G401.6 (cell line): ENCODE data around the gene HLA-F.

Experiments used
- FAIRE-seq: peaks from 2 replicates; lab custom pipeline; 2012; peaks lifted over from hg19 to GRCh38; lab: Jason Lieb, UNC

The HLA-F gene

DNA sequence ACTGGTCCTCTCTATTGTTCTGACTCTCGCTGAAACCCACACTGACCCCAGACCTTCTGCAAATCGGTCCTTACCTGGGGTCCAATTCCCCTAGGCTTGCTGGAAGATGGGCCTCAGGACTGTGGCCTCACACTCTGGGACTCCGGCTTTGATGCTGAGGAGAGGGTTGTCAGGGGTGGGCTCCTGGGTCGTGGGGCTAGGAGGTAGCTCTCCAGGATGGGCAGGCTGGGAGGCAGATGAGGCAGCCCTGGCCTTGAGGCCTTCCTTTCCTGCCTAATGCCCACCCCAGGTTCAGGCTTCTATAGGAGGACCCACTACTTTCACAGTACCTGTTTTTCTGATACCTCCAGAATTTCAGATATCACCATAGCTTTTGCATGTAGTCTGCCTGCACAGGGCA, 21.4 kb downstream of the HLA-F start:
- FAIRE-seq = no peak

DNA sequence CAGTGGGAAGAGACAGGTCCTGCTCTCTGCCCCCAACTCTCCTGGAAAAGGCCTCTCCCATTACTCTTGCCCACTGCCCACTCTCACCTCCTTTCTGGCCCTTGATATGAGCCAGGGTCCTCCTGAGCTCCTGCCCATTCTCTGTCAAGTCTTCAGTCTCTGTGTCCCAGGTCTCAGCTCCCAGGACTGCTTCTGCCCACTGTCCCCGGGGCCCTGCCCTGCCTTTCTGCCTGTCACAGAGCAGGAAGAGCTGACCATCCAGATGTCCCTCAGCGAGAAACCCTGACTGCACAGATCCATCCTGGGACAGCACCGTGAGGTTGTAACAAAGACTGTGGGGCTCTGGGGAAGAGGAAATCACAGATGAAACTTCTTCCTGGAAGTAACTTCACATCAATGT, 22.2 kb downstream of the HLA-F start:
- FAIRE-seq = no peak

DNA sequence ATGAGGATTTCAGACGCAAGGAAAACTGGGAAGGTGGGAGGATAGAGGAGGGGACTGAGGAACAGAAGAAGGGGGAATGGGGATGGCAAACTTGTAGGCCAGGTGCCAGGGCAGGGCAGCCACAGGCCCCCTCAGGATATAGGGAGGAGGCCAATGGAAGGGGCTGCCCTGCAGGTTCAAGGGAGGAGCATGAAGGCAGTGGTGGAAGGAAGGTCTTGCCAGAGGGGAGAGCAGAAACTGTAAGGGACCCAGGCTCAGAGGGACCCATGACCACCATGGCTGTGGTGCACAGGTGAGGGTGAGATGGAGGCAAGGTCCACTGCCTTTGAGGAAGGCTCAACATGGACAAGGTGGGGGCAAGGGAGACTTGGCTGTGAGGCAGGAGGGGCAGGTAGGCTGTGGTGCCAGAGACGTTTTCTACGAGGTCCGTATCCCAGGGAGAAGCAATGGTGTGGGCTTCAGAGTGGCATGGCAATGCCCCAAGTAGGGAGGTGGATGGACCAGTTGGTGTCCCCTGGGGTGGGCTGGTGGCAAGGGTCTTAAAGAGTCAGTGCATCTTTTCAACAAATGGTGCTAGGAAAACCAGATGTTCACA, 22.7 kb downstream of the HLA-F start:
- no peak for FAIRE-seq

DNA sequence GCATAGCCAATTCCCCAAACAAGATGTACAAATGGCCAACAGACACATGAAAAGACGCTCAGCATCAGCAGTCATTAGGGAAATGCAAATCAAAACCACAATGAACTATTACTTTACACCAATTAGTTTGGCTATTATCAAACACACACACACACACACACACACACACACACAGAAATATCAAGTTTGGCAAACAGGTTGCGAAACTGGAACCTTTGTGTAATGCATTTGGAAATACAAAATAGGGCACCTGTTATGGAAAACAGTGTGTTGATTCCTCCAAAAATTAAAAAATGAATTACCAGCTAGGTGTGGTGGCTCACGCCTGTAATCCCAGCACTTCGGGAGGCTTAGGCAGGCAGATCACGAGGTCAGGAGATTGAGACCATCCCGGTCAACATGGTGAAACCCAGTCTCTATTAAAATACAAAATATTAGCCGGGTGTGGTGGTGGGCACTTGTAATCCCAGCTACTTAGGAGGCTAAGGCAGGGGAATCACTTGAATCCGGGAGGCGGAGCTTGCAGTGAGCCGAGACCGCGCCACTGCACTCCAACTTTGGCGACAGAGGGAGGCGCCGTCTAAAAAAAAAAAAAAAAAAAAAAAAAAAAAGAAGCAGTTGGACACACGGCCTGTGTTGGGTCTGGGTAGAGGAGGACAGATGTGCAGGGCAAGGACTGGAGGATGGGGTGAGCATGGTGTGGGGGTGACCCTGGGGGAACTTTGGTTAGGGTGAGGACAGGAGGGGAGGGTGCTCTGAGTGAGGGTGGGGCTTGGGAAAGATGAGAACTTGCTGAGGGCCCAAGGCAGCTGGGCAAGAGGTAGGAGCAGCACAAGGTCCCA, 23.8 kb downstream of the HLA-F start:
- FAIRE-seq = no peak

DNA sequence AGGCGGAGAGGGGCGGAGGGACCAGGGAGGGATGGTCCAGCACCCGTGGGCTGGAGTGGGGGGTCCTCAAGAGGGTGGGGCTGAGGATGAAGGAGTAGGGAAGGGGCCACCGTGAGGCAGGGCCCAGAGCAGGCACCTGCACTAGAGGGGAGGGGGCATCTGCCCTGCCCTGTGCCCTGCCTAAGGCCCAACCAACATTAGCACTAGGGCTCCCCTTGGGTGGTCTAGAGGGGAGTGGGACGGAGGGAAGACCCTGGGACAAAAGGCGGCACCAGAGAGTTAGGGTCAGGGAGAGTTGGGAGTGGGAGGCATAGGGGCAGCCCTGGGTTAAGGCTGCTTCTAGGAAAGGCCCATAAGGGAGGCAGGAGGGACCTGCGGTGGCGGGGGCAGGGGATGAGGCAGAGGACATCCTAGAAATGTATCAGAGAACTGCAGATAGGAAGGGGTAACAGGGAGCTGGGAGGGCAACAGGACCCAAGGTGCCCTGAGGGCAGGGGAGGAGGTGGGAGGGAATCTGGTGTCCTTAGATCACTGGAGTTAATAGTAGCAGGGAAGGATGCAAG, 24.5 kb downstream of the HLA-F start:
- FAIRE-seq = no peak

DNA sequence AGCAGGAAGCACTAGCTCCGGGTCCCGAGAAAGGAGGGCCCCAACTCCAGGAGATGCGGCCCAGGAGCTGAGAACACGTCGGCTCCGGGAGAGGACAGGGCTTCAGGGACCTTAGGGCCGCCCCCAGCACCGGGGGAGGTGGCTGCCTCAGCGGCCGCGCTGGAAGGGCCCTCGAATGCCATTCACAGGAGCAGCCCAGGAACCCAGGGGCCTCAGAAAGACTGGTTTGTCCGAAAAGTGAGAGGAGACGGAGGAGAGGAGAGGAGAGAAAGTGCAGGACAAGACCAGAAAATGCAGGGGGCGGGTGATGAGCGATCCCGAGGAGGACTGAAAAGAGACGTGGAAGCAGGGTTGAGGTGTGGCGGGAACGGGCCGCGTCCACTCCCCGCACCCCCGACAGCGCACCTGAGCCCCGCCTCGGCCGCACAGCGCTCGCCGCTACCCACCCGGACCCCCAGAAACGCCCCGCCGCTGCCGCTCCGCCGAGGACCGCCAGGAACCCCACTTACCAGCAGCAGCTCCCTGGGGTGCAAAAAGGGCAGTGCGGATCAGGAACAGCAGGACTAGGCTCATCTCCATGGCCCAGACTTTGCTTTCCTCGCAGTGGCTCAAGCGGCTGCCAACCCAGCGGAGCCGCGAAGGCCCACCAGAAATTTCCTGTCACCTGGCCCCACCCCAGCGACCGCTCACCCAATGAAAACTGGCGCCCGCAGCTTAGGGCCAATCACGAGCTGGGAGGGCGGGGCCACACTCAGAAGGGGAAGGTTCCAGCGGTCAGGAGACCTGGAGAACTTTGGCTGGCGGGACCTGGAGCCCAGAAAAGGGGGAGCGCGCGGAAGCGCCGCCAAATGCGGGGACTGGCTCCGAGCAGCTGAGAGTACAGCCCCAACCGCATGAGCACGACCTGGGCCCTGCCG, 25.4 kb downstream of the HLA-F start:
- no peak for FAIRE-seq

DNA sequence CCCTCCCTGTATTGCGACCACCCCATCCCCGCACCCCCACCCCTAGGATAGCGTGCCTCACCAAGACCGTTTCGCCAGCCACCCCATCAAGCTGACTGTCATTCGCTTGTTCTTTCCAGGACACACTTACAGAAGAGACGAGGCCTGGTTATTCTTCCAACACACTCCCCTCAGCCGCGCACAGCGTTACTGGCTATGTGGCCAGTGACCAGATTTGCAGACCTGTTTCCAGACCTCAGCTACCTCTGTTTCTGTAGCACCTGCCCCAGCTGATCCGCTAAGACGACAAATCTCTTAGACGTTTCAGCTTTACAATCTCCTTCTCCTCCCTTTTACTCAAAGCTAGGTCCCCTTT, 26.1 kb downstream of the HLA-F start:
- no peak for FAIRE-seq

DNA sequence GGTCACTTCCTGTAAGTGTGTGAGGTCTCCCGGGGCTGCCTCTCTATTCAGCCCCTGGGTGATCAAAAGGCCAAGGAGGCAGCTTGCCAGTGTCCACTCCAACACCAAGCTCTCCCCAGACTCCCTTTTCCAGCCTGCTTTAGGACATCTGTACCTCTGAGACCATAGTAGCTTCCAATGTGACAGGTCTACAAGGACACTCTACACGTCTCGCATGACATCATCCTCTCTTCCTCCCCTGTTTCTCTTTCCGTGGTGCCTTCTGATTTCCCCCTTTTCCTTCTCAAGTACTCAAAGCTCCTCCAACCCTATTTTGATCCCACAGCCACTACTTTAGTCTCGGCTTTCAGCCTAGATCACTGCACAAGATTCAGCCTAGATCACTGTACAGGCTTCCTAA, 26.4 kb downstream of the HLA-F start:
- no peak for FAIRE-seq

DNA sequence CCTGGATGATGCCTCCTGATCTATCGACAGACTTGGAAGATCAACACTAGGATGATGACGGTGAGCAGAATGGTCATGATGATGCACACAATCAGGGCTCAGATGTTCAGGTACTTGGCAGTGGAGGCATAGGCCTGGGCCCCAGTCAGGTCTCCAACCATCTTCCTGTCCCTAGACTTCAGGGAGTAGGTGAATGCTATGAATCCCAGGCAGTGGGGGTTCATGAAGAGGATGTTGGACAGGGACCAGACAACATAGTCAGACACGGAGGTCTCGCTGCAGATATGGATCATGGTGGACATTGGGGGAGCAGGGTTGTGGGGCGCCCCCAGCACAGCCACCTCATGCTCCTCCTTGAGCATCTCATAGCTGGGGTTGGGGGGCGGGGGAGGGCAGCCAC, 27.5 kb downstream of the HLA-F start:
- no peak for FAIRE-seq

DNA sequence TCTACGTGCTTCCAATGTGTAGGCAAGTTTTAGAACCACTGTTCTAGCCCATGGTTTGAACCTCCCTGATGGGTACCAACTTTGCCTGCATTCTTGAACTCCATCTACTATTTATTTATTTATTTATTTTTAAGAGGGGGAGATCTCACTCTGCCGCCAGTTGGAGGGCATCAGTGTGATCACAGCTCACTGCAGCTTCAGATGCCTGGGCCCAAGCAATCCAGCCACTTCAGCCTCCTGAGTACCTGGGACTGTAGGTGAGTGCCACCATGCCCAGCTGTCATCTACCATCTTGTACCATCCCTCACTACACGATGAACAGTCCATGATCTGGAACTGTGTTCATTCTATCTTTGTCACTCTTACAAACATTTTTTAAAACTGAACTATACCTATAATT, 28.2 kb downstream of the HLA-F start:
- no peak for FAIRE-seq

DNA sequence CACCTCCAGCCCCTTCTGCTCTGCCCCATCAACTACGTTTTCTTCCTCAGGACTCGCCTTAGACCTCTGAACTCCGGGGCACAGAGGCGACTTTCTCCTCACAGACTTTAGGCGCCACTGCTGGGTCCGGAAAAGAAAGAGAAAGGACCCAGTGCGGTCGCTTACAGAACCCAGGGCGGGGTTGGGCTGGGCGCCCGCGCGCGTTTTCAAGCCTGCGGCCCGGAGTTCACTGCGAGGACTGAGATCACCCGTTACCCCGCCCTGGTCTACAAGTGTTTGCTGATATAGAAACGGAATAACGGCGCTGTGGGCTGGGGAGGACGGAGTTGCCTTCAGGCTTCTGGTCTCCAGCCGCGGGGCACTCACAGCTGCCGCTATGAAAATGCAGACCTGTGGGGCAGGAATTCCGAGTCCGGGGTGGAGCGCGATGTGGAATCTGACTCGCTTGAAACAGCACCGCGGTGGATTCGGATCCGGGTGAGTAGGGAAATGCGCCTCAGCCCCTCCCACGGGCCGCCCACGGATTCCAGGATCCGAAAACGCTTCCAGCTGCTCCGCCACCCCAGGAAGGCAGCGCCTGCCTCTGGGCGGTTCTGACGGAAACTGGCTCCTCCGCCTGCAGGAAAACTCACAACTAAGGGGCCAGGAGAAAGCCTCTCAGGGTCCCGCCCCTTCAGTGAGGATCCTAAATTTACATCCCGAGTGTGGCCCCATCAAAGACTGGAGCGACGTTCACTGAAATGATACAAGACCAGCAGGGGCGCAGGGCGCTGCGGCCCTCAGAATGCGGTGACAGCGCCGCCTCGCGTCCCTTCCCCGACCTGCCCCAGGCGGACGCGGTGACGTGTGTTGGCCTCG, 29.4 kb downstream of the HLA-F start:
- FAIRE-seq = no peak

DNA sequence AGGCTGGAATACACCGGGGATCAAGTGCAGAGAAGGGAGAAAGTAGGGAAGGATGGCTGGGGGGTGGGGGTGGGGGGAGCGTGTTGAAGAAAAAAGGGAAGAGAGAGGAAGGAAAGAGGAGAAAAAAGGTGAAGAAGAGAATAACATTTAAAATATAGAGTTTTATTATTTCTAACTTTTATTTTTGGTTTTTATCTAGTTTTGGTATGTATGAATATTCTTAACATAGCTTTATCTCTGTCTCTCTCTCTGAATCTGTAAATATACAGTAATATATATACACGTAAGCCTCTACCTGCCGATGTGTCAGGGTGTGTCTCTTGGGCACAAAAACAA, 30.0 kb downstream of the HLA-F start:
- FAIRE-seq = no peak

DNA sequence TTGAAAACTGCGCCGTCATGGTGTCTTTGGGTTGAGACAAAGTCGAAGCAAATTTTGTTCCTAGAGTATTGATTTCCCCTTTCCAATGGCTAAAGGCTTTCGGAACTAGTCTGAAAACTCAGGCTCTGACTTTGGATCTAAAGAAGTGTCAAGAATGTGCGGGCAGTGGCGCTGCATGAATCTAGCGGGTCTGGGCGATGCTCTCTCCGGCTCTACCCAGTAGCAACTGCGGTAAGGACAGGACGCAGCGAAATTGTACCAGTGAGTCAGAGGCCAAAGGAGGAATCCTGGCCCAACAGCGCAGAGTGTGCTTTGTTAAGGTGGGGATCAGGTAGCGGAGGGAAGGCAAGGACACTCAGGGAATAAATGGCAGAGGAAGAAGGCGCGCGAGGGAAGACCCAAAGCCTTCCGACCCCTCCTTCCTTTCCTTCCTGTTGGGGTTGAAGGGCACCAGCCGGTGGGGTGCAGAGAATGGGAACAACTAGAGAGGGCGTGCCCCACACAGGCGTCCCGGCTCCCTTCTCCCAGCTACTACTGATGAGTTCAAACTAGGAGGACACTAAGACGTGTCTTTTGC, 32.1 kb downstream of the HLA-F start:
- FAIRE-seq = no peak

DNA sequence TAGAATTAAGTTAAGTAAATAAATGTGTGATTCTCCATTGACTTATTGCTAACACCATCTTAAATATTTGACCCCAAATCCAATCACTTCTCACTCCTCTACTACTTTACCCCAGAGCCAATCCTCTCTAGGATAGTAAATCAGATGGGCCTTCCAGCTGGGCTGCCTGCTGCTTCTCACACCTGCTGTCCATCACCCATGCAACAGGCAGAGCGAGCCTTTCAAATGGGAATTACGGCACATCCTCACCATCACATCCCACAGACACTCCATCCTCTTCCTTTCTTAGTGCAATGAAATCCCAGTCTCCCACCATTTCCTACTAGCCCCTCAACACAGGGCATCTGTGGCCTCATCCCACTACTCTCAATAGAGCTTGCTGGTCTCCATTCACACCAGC, 34.0 kb downstream of the HLA-F start:
- no peak for FAIRE-seq

DNA sequence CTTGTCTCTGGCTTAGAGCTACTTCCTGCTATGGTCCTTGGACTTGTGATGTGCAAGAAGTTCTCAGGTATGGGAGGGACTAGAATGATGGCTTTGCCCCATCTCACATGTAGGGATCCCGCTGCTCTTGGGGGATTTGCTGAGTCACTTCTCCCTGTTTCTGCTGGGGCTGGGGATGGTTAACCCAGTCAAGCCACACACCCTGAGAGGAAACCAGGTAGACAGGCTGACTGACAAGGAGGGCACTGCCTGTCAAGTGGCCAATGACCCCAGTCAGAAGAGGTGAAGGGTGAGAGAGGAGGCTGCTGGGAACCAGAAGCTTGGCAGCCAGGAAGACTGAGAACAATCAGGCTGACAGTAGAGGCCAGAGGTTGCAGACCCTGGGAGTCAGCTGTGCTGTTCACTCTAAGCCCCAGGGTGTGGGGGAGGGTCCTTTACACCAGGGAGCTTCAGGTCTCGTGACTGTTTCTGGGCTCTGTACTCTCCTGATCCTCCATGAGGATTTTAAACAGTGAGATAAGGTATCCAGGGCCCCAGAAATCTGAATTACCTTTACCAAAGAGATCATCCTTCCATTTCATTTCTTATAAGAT, 34.6 kb downstream of the HLA-F start:
- no peak for FAIRE-seq

DNA sequence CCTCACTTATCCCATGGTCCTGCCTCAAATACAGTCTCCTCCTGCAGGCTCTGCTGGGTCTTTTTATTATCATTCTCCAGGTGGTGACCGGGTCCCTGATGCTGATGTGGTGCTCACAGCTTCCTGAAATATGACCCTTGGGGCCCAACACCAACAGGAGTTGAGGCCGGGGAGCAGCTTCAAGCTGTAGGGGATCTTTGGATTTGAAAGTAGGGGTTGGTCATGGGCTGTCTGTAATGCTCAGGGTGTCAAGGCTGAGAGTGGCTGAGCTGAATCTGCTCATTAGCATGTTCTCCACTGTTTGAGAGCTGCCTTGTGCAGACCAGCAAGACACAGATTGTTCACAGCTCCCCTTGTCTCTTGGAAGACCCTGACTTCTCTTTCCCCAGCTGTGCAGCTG, 35.5 kb downstream of the HLA-F start:
- no peak for FAIRE-seq

DNA sequence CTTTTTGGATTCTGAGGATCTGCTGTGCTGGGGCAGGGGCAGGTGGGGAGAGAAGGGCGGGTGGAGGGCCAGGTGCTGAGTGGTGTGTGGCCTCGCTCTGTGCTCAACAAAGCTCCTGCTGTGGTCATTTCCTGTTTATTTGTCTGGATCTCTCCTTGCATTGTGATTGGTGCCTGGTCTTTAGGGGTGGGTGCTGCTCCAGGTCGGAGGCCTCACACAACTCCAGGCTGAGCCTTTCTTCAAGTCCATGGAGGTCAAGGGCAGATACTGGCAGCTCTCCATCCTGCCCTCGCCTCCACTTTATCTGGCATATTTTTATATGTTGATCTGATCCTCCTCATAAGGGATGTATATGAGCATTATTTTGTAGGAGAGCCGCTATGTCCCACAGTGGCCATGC, 36.2 kb downstream of the HLA-F start:
- FAIRE-seq = no peak

DNA sequence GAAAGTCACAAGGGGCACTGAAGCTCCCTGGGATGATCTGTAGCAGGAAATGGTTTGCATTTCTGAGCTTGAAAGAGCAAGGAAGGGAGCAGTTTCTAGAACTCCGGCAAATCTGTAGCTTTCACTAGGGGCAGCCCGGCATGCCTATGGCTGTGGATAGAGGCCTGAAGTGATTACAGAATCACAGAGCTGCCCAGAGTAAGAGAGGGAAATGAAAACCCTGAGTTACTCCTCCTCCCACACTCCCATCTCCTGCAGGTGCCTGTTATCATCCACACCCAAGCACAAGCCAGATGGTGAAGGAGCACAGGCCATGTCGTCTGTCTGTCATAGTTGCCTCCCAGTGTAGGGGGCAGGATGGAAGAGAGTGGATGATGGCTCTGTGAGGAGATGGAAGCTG, 37.1 kb downstream of the HLA-F start:
- no peak for FAIRE-seq

DNA sequence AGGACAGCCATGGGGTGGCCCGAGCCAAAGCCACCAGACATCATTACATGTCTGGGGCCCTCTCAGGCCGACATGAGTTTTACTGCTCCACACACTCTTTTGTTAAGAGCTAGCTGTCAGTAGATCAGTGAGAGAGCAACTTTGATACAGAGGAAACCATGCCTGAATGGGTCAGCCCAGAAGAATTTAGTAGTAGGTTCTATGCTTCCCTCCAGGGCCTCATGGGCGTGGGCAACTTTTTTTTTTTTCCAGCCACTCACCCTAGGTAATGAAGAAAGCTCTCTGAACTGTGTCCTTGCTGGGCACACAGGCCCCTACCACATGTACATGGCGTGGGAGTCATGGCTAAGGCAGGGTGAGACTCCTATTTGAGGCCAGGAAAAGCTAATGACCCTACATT, 38.8 kb downstream of the HLA-F start:
- FAIRE-seq = no peak

DNA sequence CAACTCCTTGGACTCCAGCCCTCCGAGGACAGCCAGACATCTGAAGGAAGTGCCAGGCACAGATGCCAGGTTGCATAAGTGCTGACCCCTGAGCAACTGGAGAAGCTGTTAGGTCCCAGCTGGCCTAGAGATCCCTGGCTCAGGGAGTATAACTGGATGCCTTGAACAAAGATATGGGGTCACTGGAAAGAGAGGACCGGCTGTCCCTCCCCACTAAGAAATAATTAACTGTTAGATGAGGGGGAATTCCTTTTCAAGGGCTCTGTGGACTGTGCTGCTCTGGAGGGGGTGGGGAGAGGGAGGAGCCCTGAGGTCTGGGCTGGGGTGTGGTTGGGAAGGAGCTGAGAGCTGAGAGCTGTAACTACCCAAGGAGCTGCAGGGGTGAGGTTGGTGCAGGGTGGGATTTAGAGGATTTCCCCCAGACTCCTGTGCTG, 39.6 kb downstream of the HLA-F start:
- no peak for FAIRE-seq
